Measurements from ENCODE around the gene ZNF688.
"Not testable (repeated sequence)": the region's sequence is repeated elsewhere in the genome, so short reads cannot be mapped to it uniquely, and the experiment has no call there.

ZNF688 gene

DNA sequence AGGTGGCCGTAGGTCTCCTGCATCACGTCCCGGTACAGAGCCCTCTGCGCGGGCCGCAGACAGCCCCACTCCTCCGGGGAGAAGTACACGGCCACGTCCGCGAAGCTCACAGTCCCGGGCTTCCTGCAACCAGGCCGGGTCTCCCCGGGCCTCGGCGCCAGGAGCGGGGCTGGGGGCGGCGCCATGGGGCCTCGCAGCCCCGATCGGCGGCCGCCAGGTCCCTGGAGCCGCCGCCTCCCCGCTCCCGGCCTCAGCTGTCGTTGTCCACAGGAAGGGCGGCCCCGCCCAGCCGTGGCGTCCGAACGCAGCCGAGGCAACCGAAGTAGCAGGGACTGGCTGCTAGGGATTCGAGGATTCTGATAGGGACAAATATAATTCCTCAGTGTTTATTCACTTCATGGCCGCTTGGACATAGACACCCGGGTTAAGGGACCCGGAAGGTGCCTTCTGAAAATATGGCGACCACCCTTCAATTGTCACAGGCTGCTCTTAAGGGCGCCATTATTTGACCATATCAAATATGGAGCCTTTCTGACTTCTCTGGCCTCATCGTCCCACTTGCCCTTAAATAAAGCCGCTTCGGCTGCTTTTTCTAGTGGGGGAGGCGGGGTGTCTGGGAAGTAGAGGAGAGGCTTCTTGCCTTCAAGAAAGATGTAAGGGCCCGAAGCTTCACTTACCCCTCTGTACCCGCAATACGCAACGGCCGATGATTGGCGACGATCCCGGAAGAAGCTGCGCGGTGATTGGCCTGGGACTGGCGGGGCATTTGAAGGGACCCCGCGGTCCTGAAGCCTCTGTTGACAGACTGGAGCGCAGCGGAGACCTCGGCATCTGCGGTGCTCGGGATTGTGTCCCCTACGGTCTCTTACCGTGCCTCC lies at the start of gene ZNF688:
Gene ZNF688 (minus strand): TSS at position 270 of the 878 bp plus-strand sequence. CDS start 85 bp downstream, at position 185.
- DNase-seq = peak; percentile 77

DNA sequence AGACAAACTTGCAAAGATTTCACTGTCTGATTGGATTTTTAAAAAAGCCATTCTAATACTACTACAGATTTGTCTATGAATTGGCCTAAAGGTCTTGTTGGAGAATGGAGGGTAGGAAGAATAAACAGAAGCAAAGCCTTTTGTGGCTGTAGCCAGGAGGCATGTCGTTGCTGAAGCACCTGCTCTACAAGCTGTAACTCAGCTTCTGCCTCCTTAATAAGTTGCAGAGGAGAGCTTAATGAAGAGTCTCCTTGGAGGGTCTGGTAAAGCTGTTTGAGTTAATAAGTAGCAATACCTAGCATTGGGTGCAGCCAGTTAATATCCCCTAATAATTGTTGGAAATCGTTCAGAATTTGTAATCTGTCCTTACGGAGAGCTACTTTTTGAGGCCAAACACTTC lies 48.7 kb upstream of the ZNF688 start:
- no peak for DNase-seq

- DNase-seq = no peak
Observed at GRCh38 chr16:30619638-30620037, 48.1 kb upstream of the ZNF688 start.

- DNase-seq = no peak
Observed at GRCh38 chr16:30619202-30619601, 47.7 kb upstream of the ZNF688 start.

- no peak for DNase-seq
Observed at GRCh38 chr16:30615358-30616091, 44.0 kb upstream of the ZNF688 start.

DNA sequence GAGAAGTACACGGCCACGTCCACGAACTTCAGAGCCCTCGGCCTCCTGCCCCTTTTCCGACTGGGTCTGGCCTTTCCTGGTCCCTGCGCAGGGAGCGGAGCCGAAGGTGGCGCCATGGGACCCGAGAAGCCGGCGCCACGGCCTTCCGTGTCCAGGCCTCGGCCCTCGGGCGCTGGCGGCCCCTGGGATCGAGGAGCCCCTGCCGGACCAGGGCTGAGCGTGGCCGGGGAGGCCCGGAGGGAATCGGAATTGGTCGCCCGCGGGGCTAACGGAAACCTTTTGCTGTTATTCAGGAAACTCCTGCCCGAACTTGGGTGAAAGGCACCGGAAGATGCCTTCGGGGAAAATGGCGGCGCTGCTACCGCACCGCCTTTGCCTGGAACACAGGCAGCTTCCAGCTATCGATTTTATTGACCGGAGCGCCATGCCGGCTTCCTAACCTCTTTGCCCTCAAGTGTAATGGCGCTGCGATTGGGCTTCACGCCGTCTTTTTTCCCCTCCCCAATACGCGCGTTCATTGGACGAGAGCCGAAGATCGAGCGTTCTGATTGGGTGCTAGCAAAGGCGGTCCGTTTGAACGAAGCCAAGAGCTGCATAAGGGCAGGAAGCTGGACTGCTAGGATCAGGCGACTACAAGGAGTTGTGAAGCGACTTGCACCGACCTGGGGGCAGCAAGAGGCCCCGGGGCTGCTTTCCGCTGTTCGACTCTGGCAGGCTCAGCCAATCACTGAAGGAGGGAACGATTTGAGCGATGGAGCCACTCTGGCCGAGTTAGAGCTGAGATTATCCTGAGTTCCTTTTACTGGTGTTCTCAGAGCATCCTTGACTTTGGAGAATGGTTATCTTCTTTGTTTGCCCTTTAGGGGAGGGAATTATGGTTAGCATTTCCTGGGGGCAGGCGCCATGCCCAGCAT lies 38.7 kb upstream of the ZNF688 start, which contains the start of gene ZNF689:
Gene ZNF689 (minus strand): TSS at position 464 of the 914 bp plus-strand sequence. CDS start 348 bp downstream, at position 116.
- peak; percentile 83 for DNase-seq

DNA sequence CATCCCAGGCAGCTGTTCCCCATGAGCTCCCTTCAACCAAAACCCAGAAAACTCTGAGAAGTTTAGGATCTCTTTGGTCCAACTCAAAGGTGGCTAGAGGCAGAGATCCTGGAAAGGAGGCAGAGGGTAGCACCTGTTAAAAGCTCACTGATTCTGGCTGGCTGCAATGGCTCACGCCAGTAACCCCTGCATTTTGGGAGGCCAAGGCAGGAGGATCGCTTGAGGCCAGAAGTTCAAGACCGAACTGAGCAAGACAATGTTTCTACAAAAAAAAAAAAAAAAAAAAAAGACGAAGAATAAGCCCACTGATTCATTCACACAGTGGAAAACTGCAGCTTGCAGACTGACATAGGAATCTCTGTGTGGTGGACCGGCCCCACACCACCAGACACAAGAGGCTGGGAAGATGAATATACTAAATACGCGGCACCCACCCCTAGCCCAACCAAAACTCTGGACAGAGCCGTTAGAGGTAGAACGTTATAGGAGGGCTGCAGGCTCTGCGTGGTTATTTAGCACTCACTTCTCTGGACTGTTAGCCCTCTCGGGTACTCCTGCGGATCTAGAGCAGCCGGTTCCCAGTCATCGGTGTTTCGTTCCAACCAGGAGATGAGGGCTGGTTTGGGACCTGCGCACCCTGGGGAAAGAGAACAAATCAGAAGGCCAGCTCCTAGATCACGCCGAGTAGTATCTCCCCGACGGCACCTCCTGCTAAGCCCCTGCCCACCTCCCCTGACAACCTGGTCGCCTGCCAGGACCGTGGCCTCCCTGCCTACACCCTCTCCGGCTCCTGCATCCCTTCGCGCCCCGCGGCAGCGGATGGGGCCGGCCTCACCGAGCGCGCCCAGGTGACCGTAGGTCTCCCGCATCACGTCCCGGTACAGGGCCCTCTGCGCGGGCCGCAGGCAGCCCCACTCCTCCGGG lies 37.8 kb upstream of the ZNF688 start:
- DNase-seq = no peak

- no peak for DNase-seq
Observed at GRCh38 chr16:30606004-30606403, 34.5 kb upstream of the ZNF688 start.

- no peak for DNase-seq
Observed at GRCh38 chr16:30605158-30605557, 33.6 kb upstream of the ZNF688 start.

- DNase-seq = no peak
Observed at GRCh38 chr16:30604316-30604947, 32.9 kb upstream of the ZNF688 start.

DNA sequence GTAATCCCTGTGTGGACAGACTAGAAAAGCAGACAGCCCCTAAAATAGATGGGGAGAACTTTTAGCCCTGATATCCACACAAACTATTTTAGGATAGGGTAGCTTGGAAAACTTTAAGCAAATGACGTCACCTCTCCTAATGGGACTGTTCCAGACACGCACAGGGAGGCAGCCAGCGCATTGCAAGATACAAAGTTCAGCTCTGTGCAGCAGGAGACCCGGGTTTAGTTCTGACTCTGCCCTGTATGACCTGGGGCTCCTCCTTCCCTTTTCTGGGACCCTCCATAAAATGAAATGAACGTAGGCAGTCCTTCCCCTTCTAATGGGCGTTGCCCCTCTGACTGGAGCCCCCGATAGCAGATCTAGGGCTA lies 32.4 kb upstream of the ZNF688 start:
- DNase-seq = no peak

- no peak for DNase-seq
Observed at GRCh38 chr16:30602616-30603277, 31.2 kb upstream of the ZNF688 start.

DNA sequence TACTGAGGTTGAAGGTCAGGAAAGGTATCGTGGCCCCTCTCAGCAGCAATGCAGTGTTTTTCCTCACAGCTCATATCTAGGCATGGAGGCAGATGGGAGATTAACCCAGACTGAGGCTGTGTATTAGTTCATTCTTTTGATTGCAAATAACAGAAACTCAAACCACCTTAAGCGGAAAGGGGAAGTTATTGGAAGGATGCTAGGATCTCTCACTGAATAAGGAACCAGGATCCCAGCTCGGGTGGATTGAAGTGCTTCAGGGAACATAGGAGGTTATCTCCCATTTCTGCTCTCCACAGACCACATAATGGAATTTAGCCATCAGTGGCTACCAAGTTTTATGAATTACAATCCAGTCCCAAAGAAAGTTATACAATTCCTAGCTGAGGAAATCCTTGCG lies 30.5 kb upstream of the ZNF688 start:
- no peak for DNase-seq

- DNase-seq = no peak
Observed at GRCh38 chr16:30600929-30601328, 29.4 kb upstream of the ZNF688 start.

DNA sequence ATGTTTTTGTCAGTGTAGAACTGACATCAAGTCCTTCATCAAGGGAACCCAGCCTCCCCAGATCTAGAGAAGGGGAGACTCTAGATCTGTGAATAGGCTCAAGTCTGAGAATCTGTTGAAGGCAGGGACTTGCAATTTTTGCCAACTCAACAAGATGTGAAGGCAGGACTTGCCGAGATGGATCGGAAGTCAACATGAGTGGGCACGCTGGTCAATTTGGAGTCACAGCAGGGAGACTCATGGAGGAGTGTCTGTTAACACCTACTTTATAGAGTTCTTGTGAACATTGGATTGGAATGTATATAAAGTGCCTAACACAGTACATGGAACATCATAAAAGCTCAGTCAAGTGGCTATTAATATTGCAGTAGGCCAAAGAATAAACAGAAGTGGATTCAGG lies 28.7 kb upstream of the ZNF688 start:
- DNase-seq = no peak

DNA sequence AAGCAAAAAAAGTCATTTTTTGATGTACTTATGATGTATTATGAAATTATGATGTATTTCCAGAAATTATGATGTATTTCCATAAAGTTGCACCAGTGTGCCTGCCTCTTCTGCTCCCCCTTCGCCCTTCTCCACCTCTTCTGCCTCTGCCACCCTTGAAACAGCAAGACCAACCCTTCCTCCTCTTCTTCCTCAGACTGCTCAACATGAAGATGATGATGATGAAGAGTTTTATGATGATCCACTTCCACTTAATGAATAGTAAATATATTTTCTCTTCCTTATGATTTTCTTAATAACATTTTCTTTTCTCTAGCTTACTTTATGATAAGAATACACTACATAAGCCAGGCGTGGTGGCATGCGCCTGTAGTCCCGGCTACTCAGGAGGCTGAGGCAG lies 21.4 kb upstream of the ZNF688 start:
- no peak for DNase-seq

DNA sequence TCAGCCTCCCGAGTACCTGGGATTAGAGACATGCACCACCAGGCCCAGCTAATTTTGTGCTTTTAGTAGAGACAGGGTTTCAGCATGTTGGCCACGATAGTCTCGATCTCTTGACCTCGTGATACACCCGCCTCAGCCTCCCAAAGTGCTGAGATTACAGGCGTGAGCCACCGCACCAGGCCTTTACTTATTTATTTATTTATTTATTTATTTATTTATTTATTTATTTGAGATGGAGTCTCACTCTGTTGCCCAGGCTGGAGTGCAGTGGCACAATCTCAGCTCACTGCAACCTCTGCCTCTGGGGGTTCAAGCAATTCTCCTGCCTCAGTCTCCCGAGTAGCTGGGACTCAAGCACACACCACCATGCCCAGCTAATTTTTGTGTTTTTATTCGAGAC lies 19.4 kb upstream of the ZNF688 start:
- DNase-seq = not testable (repeated sequence)

DNA sequence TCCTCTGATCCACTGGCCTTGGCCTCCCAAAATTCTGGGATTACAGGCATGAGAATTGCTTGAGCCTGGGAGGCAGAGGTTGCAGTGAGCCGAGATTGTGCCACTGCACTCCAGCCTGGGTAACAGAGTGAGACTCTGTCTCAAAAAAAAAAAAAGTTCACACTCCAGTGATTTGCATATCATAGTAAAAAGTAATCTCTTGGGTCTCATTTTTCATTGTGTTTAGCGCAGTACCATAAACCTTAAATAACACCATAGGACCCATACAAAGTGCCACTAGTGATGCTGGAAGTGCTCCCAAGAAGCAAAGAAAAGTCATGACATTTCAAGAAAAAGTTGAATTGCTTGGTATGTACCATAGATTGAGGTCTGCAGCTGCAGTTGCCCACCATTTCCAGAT lies 18.1 kb upstream of the ZNF688 start:
- DNase-seq = not testable (repeated sequence)

- no peak for DNase-seq
Observed at GRCh38 chr16:30588651-30589050, 17.1 kb upstream of the ZNF688 start.

GRCh38 chr16:30585400-30586191 lies 14.1 kb upstream of the ZNF688 start, which contains the start of gene ZNF785:
ZNF785 (minus strand) TSS chr16:30585697; CDS start chr16:30585611, 86 bp downstream.
- peak; percentile 92 for DNase-seq

Data from NCI-H748 treated with DMSO at 0.1 percent for 48 hours (cell line).